Nephron (organoid): ENCODE data around the gene CD2AP.

Experiments used
- H3K27ac Mint-ChIP-seq, 3 experiments: 2 replicates each; pipeline ENCODE4 v1.8.0; 2020; ENCODE audit warnings: mixed read lengths in 3 of 3, mild to moderate bottlenecking in 2 of 3, moderate library complexity in 1 of 3
- H3K27me3 Mint-ChIP-seq: 2 replicates; pipeline ENCODE4 v1.8.0; 2021; ENCODE audit warnings: low read depth, mild to moderate bottlenecking, moderate library complexity, mixed read lengths
- H3K36me3 Mint-ChIP-seq: 2 replicates; pipeline ENCODE4 v1.8.0; 2020; ENCODE audit warnings: low read depth, mixed read lengths
- H3K4me1 Mint-ChIP-seq: 2 replicates; pipeline ENCODE4 v1.8.0; 2020; ENCODE audit warnings: mixed read lengths
- H3K4me3 Mint-ChIP-seq, 3 experiments: 2 replicates each; pipeline ENCODE4 v1.8.0; 2020; ENCODE audit warnings: mild to moderate bottlenecking in 3 of 3, mixed read lengths in 3 of 3, moderate library complexity in 2 of 3
- H3K9me3 Mint-ChIP-seq: 2 replicates; pipeline ENCODE4 v1.8.0; 2020; ENCODE audit warnings: mixed read lengths
- TF ChIP-seq, protein P1 (sequence below), 3 experiments: fragments of 200-600 bp; sonication (generic); IDR thresholded peaks; one replicate each; pipeline ENCODE4 v1.5.0; 2021; ENCODE audit warnings: antibody characterized with exemption in 3 of 3; ENCODE audit not compliant: unreplicated experiment in 3 of 3

CD2AP gene

DNA sequence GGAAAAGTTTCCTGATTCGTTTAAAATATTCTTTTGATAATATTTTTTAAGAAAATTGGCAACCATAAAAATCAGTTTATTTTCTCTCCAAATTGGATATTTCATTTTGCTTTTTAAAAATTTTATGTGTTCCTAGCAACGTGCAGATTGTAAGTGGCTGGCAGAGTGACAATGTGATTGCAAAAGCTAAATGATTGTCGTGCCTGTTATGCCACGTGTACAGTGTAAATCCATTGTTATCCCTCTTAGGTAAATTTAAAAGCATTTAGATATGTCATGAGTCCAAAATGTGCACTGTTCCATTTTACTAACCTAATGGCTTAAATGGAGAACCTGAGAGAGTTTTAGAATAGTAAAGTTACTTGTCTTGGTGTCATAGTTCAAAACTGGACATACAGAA, 126.4 kb downstream of the CD2AP start:
- no peak overlapping the region for H3K4me3 Mint-ChIP-seq
- H3K27ac Mint-ChIP-seq, result no peak overlapping the region
- H3K36me3 Mint-ChIP-seq, result peaks cover 42% of the 10 kb centered on the region

DNA sequence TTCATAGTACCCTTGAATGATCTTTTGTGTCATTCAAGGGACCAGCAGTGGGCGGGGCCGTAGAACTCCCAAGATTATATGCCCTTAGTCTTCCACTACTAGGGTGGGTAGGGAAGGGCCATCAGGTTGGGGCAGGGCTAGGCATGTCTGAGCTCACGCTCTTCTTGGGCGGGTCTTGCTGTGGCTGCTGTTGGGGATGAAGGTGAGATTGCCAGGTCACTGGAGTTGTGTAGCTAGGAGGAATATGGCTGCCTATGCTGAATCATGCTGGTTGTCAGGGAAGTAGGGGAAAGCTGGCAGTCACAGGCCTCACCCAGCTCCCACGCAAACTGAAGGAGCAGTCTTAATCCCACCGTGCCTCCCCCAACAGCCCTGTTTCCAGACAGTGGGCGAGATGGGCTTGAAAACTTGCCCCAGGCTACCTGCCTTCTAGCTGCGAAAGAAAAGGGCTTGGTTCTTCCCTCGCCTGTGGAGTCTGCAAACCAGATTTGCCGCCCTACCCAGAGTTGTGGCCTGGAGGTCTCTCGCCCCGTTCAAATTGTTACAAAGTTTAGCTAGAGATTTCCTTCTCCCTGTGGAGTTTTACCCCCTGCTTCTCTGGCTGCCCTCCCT, 144.4 kb downstream of the CD2AP start:
- Mint-ChIP-seq H3K9me3 (peaks cover 27% of the 10 kb centered on the region), H3K4me1 (no peaks in the 10 kb centered on the region), H3K36me3 (peaks cover 66% of the 10 kb centered on the region), H3K27ac (no peak overlapping the region), H3K27me3 (no peaks in the 10 kb centered on the region), H3K4me3 (no peak overlapping the region)
- TF ChIP-seq, protein P1, sequence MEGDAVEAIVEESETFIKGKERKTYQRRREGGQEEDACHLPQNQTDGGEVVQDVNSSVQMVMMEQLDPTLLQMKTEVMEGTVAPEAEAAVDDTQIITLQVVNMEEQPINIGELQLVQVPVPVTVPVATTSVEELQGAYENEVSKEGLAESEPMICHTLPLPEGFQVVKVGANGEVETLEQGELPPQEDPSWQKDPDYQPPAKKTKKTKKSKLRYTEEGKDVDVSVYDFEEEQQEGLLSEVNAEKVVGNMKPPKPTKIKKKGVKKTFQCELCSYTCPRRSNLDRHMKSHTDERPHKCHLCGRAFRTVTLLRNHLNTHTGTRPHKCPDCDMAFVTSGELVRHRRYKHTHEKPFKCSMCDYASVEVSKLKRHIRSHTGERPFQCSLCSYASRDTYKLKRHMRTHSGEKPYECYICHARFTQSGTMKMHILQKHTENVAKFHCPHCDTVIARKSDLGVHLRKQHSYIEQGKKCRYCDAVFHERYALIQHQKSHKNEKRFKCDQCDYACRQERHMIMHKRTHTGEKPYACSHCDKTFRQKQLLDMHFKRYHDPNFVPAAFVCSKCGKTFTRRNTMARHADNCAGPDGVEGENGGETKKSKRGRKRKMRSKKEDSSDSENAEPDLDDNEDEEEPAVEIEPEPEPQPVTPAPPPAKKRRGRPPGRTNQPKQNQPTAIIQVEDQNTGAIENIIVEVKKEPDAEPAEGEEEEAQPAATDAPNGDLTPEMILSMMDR (IDR thresholded peaks at IDR 0.05; ENCODE audit: unreplicated experiment in 3 of 3), result no peak

More for the DNA sequence above, 126.4 kb downstream of the CD2AP start:
- Mint-ChIP-seq H3K4me1 (no peaks in the 10 kb centered on the region), H3K9me3 (no peaks in the 10 kb centered on the region), H3K27me3 (no peaks in the 10 kb centered on the region)
- TF ChIP-seq, protein P1 (IDR thresholded peaks at IDR 0.05; ENCODE audit: unreplicated experiment in 3 of 3), result no peak

DNA sequence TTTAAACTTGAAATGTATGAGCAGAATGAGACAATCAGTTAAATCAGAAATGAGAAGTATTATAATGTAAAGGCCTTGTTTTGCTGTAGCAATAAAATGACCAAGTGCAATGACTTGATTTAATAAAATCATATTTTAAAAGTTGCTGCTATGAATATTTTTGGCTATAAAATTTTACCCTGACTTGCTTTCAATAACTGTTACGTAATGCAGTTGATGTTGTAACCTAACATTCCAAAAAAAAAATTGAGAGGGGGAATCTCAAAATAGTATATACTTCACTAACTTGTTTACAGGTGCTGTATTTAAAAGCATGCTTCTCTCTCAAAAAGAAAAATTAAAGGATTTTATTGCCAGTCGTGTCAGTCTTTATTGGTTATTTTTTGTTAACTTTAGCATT, 149.2 kb downstream of the CD2AP start:
- no peak overlapping the region for H3K4me3 Mint-ChIP-seq
- H3K36me3 Mint-ChIP-seq, result peaks cover 22% of the 10 kb centered on the region
- H3K9me3 Mint-ChIP-seq, result peaks cover 2% of the 10 kb centered on the region
- H3K4me1 Mint-ChIP-seq, result peaks cover 16% of the 10 kb centered on the region
- H3K27ac Mint-ChIP-seq, result no peak overlapping the region
- TF ChIP-seq, protein P1 (IDR thresholded peaks at IDR 0.05; ENCODE audit: unreplicated experiment in 3 of 3), result no peak
- H3K27me3 Mint-ChIP-seq, result no peaks in the 10 kb centered on the region

DNA sequence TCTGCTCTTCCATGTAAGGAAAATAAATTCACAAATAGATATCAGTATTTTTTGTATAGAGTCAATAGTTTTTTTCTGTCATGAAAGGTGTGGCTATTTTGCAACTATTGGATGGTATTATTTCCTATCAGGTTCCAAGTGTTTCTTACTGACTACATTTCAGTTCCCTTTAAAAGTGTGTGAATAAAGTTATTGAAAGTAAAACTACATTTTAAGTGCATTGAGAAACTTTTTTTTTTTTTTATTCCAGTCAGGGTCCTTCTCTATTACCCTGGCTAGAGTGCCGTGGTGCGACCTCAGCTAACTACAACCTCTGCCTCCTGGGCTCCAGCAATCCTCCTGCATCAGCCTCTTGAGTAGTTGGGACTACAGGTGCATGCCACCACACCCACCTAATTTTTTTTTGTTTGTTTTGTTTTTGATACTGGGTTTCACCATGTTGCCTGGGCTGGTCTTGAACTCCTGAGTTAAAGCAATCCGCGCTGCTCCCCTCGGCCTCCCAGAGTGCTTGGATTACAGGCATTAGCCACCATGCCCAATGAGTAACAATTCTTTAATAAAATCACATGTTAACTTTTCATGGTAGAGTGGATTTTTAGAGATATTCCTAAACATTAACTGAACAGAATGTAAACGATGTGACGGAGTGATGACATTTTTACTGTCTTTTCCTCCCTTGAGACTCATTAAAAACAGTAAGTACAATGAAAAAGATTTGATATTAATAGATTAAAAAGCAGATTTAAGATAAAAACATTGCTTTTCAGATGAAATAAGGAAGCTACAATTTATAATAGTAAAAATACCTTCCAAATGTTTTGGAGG, 151.1 kb downstream of the CD2AP start:
- H3K27ac Mint-ChIP-seq, result peak overlapping the region; percentile 24 to 82 (median 49)
- peaks cover 5% of the 10 kb centered on the region for H3K36me3 Mint-ChIP-seq
- H3K27me3 Mint-ChIP-seq, result no peaks in the 10 kb centered on the region
- peaks cover 18% of the 10 kb centered on the region for H3K4me1 Mint-ChIP-seq
- TF ChIP-seq, protein P1 (IDR thresholded peaks at IDR 0.05; ENCODE audit: unreplicated experiment in 3 of 3), result no peak
- no peak overlapping the region for H3K4me3 Mint-ChIP-seq
- no peaks in the 10 kb centered on the region for H3K9me3 Mint-ChIP-seq

DNA sequence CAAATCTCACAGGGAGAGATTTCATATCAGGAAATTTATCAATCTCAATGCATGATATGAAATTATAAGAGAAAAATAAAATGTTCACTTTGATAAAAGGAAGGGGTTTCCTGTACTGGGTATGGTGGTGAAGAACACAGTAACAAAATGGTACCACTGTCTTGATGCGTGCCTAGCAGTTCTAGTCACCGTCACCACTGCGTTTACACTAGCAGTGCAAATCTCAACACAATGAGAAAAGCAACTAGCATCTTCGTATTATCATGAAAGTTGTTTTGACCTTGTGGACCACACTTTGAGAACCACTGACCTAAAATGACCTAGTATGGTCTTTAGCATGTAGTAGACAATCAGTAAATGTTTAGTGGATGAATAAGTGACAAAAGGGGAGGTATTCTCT, 152.4 kb downstream of the CD2AP start:
- TF ChIP-seq, protein P1 (IDR thresholded peaks at IDR 0.05; ENCODE audit: unreplicated experiment in 3 of 3), result no peak
- peak overlapping the region in 2 of 3 experiments; percentile 49 to 82 for H3K27ac Mint-ChIP-seq
- no peaks in the 10 kb centered on the region for H3K27me3 Mint-ChIP-seq
- H3K4me1 Mint-ChIP-seq, result peaks cover 18% of the 10 kb centered on the region
- no peak overlapping the region for H3K4me3 Mint-ChIP-seq
- peaks cover 3% of the 10 kb centered on the region for H3K9me3 Mint-ChIP-seq
- no peaks in the 10 kb centered on the region for H3K36me3 Mint-ChIP-seq
